A673 (cell line): Measurements from ENCODE around the gene RTN4RL1.

Experiments
- CTCF ChIP-seq: fragments of 300-800, 200-600 bp; sonication (generic); conservative IDR thresholded peaks from 2 replicates; pipeline ENCODE4 v1.5.1; 2017; ENCODE audit warnings: low read depth, mild to moderate bottlenecking, antibody characterized with exemption, low read length, moderate library complexity, mixed read lengths
- EZH2 ChIP-seq: fragments of 200-600 bp; sonication (generic); IDR thresholded peaks from 2 replicates; pipeline ENCODE4 v1.6.1; 2017; ENCODE audit warnings: borderline replicate concordance, low read depth, mild to moderate bottlenecking, mixed read lengths, antibody characterized with exemption, low read length; ENCODE audit not compliant: poor library complexity, severe bottlenecking

- TF ChIP-seq EZH2 (no peak), CTCF (no peak)
Observed at GRCh38 chr17:1939981-1940809, 84.9 kb downstream of the RTN4RL1 start.
